Lower lobe of right lung (tissue), 2 donors: ENCODE measurements around the gene CFAP99. TPM values are rescaled to one million over a fixed set of nuclear protein-coding genes. Genes with fewer than 3 reads are reported as not detected.

ENCODE experiments used
- ATAC-seq, 2 donors: fragments of 200-7000 bp; cut with Tn5 transposase; one replicate each; pipeline ENCODE4 v1.9.1; 2020 to 2022; ENCODE audit warnings: mild to moderate bottlenecking in 2 of 2, moderate library complexity in 2 of 2
- DNase-seq: peaks from one replicate; pipeline ENCODE4 v3.0.0-alpha.2; 2020
- H3K27ac ChIP-seq: fragments of 200-600 bp; one replicate; pipeline ENCODE4 v1.8.0; 2022
- H3K27me3 ChIP-seq: fragments of 200-600 bp; one replicate; pipeline ENCODE4 v1.8.0; 2022; ENCODE audit warnings: low read depth
- H3K36me3 ChIP-seq: fragments of 200-600 bp; one replicate; pipeline ENCODE4 v1.8.0; 2022; ENCODE audit warnings: mild to moderate bottlenecking
- H3K4me1 ChIP-seq: fragments of 200-600 bp; one replicate; pipeline ENCODE4 v1.8.0; 2022
- H3K4me3 ChIP-seq: fragments of 200-600 bp; one replicate; pipeline ENCODE4 v1.8.0; 2022; ENCODE audit warnings: mild to moderate bottlenecking
- H3K9me3 ChIP-seq: fragments of 200-600 bp; one replicate; pipeline ENCODE4 v1.8.0; 2022
- CTCF ChIP-seq: fragments of 200-600 bp; IDR thresholded peaks from one replicate; pipeline ENCODE4 v1.8.0; 2022; ENCODE audit warnings: antibody characterized with exemption, mild to moderate bottlenecking
- intact Hi-C: fragments of 100-400 bp; cut with DNase I; formaldehyde crosslinking; loops from one replicate; pipeline ENCODE4 v1.11.0; 2022
- total RNA-seq: library from RNA; stranded (reverse); fragmentation: NEBNext Ultra II Directional; extraction: Animal tissue kit (Norgen Biotek cat#: 25700); gene quantifications from one replicate; pipeline ENCODE4 v1.2.1, GENCODE V29; 2021
- donor health status: DM: no; HTN: yes; CAD: no; lungs with severe emphysema.

Gene CFAP99
- total RNA-seq, 1 donor from 2014 or later: 4.3 TPM

GRCh38 chr4:2417765-2418649, 748 bp upstream of the CFAP99 start, which contains the start of gene ZFYVE28:
ZFYVE28 (minus strand) TSS chr4:2418645; CDS start chr4:2418323, 322 bp downstream.
- ATAC-seq: peak in 1 of 2 donors; percentile 3
- Histone ChIP-seq H3K4me3 (peak within 1 kb of the TSS; percentile 71), H3K4me1 (peaks cover 45% of the 10 kb centered on the region), H3K9me3 (no peaks in the 10 kb centered on the region), H3K27me3 (peaks cover 20% of the 10 kb centered on the region), H3K27ac (peak within 1 kb of the TSS; percentile 59), H3K36me3 (no peaks in the 10 kb centered on the region)
- DNase-seq: peak; percentile 55
- no peak for TF ChIP-seq CTCF
- intact Hi-C loops: no loop called here

- H3K4me3 ChIP-seq: no peak overlapping the region
- H3K9me3 ChIP-seq: no peaks in the 10 kb centered on the region
- no peak overlapping the region for H3K27ac ChIP-seq
- intact Hi-C loops: no loop called here
- peak; percentile 61 for DNase-seq
- peaks cover 27% of the 10 kb centered on the region for H3K4me1 ChIP-seq
- H3K27me3 ChIP-seq: peaks cover 25% of the 10 kb centered on the region
- no peak for ATAC-seq
- no peaks in the 10 kb centered on the region for H3K36me3 ChIP-seq
- no peak for TF ChIP-seq CTCF
Measured at GRCh38 chr4:2419814-2420213, 1.1 kb downstream of the CFAP99 start.

DNA sequence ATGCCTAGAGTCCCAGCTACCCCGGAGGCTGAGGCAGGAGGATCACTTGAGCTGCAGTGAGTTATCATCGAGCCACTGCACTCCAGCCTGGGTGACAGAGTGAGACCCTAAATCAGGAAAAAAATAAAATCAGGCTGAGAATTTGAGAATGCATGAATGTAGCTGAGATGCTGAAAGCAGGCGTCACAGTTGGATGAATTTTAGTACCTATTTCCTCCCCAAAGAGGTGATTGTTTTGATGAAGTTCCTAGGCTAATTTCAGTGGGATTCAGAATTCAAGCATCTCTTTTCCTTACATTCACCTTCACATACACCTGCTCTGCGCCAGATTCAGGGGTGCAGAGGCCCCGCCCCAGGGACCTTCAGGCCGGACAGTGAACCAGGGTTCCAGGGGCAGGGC, 3.2 kb downstream of the CFAP99 start:
- ATAC-seq (no peak), DNase-seq (no peak)
- H3K4me1 ChIP-seq: peaks cover 15% of the 10 kb centered on the region
- no peak overlapping the region for H3K27ac ChIP-seq
- intact Hi-C loops: no loop called here
- H3K4me3 ChIP-seq: no peak overlapping the region
- no peaks in the 10 kb centered on the region for H3K36me3 ChIP-seq
- H3K27me3 ChIP-seq: peaks cover 20% of the 10 kb centered on the region
- no peak for TF ChIP-seq CTCF
- H3K9me3 ChIP-seq: no peaks in the 10 kb centered on the region

GRCh38 chr4:2423066-2423465, 4.3 kb downstream of the CFAP99 start:
- intact Hi-C loops: no loop called here
- no peak for TF ChIP-seq CTCF
- H3K9me3 ChIP-seq: no peaks in the 10 kb centered on the region
- DNase-seq (no peak), ATAC-seq (no peak)
- peaks cover 7% of the 10 kb centered on the region for H3K4me1 ChIP-seq
- peaks cover 26% of the 10 kb centered on the region for H3K27me3 ChIP-seq
- H3K4me3 ChIP-seq: no peak overlapping the region
- H3K27ac ChIP-seq: no peak overlapping the region
- no peaks in the 10 kb centered on the region for H3K36me3 ChIP-seq

DNA sequence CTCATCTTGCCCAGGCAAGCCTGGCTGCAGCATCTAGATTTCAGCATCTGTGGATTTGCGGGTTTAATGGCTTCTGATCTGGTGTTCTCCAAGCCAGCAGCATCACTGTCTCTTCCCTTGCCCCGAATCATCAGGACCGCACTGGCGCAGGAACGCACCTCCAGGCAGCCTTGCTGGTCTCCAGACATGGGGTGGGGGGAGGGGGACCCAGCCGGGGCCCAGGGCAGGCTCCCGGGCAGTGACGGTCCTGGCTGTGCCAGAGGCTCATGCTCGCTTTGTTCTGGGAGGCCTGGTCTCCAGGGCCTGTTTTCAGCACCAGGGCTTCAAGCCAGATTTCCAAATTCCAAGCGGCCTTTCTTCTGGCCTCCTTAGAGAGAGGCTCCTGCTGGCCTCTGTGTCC, 4.9 kb downstream of the CFAP99 start:
- peaks cover 7% of the 10 kb centered on the region for H3K4me1 ChIP-seq
- DNase-seq (no peak), ATAC-seq (no peak)
- H3K27me3 ChIP-seq: peaks cover 26% of the 10 kb centered on the region
- H3K9me3 ChIP-seq: no peaks in the 10 kb centered on the region
- no peak overlapping the region for H3K27ac ChIP-seq
- no peaks in the 10 kb centered on the region for H3K36me3 ChIP-seq
- H3K4me3 ChIP-seq: no peak overlapping the region
- no peak for TF ChIP-seq CTCF
- intact Hi-C loops: no loop called here
